GM10266 (cell line): ENCODE data around the gene THYN1.

ENCODE experiments used
- DNase-seq: peaks from one replicate; pipeline ENCODE4 v3.0.0; 2012; ENCODE audit errors: extremely low spot score
- TF ChIP-seq, protein P1 (sequence below): IDR thresholded peaks from 2 replicates; pipeline ENCODE4 v1.5.1; 2012; ENCODE audit warnings: mild to moderate bottlenecking, low read depth; ENCODE audit not compliant: control insufficient read depth, insufficient read depth; ENCODE audit errors: missing control alignments

Gene THYN1

GRCh38 chr11:134272381-134273316, 19.5 kb upstream of the THYN1 start:
- no peak for DNase-seq
- TF ChIP-seq, protein P1, sequence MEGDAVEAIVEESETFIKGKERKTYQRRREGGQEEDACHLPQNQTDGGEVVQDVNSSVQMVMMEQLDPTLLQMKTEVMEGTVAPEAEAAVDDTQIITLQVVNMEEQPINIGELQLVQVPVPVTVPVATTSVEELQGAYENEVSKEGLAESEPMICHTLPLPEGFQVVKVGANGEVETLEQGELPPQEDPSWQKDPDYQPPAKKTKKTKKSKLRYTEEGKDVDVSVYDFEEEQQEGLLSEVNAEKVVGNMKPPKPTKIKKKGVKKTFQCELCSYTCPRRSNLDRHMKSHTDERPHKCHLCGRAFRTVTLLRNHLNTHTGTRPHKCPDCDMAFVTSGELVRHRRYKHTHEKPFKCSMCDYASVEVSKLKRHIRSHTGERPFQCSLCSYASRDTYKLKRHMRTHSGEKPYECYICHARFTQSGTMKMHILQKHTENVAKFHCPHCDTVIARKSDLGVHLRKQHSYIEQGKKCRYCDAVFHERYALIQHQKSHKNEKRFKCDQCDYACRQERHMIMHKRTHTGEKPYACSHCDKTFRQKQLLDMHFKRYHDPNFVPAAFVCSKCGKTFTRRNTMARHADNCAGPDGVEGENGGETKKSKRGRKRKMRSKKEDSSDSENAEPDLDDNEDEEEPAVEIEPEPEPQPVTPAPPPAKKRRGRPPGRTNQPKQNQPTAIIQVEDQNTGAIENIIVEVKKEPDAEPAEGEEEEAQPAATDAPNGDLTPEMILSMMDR = no peak

DNA sequence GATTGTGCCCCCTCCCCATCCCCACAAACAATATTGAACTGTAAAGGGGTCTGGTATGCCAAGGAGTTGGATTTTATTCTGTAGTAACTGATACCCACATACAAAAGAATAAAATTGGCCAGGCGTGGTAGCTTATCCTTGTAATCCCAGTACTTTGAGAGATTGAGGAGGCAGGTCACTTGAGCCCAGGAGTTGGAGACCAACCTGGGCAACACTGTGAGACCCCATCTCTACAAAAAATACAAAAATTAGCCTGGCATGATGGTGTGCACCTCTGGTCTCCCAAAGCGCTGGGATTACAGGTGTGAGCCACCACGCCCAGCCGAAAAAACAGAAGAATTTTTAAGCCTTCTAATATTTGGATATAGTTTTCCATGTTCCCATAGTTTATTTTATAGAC, 18.8 kb upstream of the THYN1 start:
- TF ChIP-seq, protein P1 = no peak
- DNase-seq = no peak

DNA sequence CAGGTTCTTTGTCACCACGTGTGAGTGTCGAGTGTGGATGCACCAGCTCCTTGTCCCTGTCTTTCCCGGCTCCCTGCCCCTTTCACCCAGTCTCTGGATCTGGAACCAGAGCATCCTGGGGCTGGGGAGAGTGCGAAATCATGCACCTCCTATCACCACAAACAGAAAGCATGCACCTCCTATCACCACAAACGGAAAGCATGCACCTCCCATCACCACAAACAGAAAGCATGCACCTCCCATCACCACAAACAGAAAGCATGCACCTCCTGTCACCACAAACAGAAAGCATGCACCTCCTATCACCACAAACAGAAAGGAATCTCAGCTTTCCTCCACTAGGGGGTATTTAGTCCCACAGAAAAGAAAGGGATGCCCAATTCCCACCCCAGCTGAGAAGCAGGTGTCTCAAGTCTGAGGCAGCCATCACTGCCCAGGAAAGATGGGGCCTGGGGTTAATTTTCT, 17.1 kb upstream of the THYN1 start:
- TF ChIP-seq, protein P1 = no peak
- no peak for DNase-seq

DNA sequence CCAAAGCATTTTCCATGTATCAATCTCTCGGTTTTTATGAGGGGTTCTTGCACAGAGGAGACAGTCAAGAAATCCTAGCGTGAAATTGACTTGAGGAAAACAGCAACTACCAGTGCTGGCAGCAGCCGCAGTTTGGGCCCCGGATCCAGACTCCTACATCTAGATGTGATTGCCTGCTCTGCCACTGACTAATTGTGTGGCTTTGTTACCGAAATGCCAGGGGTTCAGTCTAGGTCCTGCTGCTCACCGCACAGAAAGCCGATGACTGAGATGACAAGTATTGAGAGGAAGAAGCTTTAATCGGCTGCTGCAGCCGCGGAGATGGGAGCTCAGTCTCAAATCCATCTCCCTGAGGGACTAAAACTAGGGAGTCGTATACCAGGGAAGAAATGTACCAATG, 14.8 kb upstream of the THYN1 start:
- no peak for DNase-seq
- TF ChIP-seq, protein P1 = no peak

DNA sequence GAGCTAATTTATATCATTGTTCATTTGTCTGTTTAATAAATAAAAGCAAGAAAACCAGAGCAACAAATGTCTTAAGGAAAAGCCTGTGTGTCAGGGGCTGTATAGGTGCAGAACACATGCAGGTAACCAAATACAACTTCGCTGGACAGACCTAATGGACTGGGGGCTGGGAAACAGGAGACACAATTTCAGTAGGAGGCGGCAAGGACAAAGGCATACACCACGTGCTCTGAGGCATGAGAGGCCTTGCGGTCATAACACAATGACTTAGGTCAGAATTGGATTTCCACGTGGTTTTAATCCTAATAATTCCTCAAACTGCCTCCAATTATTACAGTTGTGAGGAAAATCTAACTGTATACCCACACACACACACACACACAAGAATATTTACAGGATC, 14.3 kb upstream of the THYN1 start:
- TF ChIP-seq, protein P1 = no peak
- no peak for DNase-seq

GRCh38 chr11:134266841-134267251, 13.7 kb upstream of the THYN1 start:
- TF ChIP-seq, protein P1 = no peak
- no peak for DNase-seq

DNA sequence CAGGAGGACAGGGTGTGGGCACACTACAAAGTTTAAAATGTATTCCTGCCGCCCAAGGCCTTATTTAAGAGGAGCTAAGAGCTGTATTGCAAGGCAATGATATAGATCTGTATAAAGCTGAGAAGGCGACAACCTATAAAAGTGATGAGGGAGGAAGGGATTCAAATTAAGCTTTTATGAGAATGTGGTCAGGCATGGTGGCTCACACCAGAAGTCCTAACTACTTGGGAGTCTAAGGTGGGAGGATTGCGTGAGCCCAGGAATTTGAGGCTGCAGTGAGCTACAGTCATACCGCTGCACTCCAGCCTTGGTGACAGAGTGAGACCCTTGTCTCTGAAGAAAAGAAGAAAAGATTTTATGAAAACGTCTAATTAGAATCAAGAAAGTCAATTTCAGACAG, 13.3 kb upstream of the THYN1 start:
- no peak for DNase-seq
- TF ChIP-seq, protein P1 = no peak
